ENCODE results near the gene PRKCA.

- no peak for TF ChIP-seq POLR2A (IDR thresholded peaks at IDR 0.05)
- no peak for TF ChIP-seq CTCF (IDR thresholded peaks at IDR 0.05)
Measured at GRCh38 chr17:66435182-66435581, 132.8 kb downstream of the PRKCA start.

All from uterus (tissue), 2 donors.